AG20443 (cell line): ENCODE data around the gene OTOP2.

Experiments used
- DNase-seq: peaks from one replicate; pipeline ENCODE4 v3.0.0; 2012; ENCODE audit warnings: low spot score, mixed read lengths

OTOP2 gene, protein sequence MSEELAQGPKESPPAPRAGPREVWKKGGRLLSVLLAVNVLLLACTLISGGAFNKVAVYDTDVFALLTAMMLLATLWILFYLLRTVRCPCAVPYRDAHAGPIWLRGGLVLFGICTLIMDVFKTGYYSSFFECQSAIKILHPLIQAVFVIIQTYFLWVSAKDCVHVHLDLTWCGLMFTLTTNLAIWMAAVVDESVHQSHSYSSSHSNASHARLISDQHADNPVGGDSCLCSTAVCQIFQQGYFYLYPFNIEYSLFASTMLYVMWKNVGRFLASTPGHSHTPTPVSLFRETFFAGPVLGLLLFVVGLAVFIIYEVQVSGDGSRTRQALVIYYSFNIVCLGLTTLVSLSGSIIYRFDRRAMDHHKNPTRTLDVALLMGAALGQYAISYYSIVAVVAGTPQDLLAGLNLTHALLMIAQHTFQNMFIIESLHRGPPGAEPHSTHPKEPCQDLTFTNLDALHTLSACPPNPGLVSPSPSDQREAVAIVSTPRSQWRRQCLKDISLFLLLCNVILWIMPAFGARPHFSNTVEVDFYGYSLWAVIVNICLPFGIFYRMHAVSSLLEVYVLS

DNA sequence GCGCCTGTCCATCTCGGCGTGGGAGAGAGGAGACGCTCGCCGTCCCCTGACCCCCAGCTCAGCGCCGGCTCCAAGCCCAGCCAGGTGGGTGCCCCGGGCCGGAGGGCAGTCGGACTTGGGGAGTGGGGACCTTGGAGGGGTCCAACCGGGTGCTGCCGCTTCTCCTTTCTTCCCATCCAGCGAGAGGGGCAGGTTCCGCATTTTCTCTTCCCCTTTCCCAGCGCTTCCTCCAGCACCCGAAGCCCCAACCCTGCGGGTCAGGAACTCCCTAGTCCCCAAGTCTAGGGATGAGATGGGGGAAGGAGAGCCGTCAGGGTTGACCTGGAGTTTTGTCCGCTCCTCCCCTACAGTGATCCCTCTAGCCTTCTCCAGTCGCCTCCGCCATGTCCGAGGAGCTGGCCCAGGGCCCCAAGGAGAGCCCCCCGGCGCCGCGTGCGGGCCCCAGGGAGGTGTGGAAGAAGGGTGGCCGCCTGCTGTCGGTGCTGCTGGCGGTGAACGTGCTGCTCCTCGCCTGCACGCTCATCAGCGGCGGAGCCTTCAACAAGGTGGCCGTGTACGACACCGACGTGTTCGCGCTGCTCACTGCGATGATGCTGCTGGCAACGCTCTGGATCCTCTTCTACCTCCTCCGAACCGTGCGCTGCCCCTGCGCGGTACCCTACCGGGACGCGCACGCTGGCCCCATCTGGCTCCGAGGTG is at the start of gene OTOP2:
Gene OTOP2, plus strand, starts transcription at position 24 of the 699 bp plus-strand sequence. Its CDS starts 360 bp downstream, at position 384.
- DNase-seq: no peak

DNA sequence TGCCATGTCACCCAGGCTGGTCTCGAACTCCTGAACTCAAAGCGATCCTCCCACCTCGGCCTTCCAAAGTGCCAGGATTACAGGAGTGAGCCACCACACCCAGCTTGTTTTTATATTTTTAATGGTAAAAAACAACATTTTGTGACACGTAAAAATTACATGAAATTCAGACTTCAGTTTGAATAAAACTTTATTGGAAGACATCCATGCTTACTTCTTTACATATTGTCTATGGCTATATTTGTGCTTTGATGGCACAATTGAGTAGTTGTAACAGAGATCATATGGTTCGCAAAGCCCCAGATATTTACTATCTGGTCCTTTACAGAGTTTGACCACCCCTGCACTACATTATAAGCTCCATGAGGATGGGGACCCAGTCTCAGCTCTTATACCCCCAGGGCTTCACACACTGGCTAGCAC is 49.4 kb upstream of the OTOP2 start:
- no peak for DNase-seq

DNA sequence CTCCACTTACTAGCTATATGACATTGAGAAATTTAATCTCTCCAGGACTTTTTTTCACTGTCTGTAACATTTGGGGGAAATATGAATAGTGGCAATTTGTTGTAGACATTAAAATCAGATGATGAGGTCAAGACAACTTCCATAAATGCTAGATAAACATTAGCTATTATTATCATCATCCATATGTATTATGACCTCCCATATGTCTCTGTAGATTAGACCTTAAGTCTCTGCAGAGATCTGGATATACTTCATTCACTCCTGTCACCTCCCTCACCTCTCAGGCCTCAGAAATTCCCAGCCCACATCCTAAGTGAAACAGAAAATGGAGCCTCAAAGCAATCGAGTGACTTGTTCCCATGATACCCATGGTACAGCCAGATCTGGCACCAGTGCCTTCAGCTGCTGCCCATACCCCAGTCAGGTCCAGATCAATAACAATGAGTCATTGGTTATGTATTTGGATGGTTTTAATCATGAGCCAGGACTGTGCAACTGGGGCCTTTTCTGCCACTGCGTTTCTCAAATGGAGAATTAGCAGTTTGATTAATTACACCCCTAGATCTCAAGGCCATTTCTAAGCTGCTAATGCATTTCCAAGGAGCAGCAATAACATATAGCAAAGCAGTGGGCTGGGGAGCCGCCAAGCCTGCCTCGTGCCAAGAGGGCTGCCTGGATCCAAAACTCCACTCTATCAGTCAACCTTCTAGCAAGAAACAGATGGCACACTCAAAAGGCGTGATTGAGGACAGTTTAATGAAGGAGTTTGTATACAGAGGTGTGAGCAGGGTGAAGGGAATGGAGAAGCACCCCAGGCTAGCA is 48.7 kb upstream of the OTOP2 start:
- no peak for DNase-seq

DNA sequence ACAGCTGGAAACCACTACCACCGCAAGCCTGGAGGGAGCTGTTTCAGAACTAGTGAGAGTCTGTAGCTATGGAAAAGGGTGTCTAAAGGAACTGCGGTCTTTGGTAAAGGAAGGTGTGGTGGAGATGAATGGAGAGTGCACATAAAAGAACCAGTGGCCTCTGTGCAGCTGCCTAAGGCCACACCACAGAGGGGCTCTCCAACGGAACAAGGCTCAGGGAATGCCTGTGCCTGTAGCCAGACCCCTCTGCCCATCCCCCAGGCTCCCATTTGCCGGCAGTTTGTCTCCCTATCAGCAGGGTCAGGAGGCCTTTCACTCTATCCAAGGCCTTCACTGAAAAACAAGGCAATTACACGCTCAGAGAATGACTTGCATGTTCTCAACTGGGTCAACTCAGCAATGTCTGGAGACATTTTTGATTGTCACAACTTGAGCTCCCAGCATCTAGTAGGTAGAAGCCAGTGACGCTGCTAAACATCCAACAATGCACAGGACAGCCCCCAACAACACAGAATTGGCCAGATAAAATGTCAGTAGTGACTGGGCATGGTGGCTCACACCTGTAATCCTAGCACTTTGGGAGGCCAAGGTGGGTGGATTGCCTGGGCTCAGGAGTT is 48.0 kb upstream of the OTOP2 start:
- DNase-seq: no peak

DNA sequence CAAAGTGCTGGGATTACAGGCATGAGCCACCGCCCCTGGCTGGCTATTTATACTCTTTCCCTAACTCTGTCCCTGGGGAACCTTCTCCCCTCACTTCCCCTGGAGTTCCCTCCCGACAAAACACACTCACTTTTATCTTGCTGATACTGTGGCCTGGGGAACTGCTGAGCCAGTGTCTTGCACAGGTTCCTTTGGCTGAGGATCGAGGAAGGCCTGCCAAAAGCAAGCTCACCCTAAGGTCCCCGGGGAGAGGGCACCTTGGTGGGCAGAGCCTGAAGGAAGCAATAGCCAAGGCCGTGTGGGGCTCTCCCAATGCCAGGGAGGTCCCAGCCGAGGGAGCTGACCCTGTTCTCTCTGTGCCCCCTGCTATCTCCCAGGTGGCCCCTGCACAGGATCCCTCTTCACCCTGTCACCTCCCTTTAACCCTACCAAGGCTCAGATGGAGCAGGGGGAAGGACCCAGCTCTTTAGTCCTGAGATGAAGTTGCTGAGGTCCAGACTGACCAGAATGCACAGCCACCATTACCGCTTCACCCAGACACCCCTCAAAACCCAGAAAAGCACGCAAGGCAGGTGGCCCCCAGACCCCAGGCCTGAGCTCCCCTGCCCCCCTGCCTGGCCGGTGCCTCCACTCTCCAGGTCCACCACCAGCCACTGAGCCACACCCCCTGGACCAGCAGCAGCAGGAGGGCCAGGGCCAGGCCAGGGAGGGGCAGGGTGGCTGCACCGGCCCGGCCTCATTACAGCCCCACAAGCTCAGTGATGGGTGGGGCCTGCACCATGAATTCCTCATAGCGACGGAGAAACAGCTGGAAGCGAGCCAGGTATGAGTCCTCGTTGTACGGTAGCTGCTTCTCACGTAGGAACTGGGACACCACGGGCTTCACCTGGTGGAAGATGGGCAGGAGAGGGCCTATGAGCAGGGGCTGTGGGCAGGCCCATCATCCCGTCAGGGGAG is 46.2 kb upstream of the OTOP2 start:
- peak; percentile 52 for DNase-seq

DNA sequence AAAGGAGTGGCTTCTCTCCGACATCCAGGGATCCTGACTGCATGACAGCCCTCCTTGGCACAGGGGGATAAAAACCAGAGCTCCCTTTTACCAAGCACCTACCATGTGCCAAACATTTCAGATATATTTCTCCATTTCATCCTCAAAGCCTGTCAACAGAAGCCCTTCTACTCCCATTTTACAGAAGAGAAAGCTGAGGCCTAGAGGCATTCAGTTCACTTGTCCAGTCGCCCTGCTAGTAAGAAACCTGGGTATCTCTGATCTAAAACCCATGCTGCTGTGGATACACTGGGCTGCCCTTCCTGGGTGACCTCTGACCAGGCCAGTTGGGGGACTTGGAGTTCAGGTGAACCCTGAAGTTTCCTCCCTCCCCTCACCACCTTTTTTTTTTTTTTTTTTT is 45.4 kb upstream of the OTOP2 start:
- DNase-seq: no peak

DNA sequence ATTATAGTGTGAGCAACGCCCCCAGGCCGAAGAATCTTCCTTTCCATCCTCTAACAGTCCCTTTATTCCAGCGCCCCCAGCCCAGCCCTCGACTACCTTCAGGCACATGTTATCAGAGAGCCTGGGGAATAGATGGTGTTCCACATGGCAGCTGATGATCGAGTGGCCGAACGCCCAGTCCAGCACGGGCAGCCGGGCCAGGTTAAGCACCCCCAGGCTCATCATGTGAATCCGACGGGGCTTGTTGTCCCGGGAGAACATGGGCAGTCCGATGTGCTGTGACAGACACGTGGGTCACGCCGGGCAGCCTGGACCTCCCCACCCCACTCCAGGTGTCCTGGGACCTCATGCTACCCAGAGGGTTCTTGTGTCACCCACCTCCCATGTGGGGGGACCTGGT is 44.8 kb upstream of the OTOP2 start:
- DNase-seq: no peak

DNA sequence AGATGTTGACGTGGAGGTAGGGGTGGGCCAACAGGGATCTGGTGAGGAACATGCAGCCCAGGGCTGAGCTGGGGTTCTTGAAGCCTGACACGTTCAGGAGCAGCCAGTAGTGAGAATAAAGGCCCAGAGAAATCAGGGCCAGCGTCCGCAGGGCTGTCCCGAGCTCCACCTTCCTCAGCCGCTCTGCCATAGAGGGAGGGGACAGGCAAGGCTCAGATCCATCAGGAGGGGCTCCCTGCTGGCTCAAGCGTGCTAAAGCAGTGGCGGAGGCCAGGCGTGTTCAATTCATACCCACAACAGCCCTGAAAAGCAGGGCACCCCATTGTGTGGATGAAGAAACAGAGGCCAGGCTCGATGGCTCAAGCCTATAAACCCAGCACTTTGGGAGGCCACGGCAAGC is 43.0 kb upstream of the OTOP2 start:
- DNase-seq: no peak

DNA sequence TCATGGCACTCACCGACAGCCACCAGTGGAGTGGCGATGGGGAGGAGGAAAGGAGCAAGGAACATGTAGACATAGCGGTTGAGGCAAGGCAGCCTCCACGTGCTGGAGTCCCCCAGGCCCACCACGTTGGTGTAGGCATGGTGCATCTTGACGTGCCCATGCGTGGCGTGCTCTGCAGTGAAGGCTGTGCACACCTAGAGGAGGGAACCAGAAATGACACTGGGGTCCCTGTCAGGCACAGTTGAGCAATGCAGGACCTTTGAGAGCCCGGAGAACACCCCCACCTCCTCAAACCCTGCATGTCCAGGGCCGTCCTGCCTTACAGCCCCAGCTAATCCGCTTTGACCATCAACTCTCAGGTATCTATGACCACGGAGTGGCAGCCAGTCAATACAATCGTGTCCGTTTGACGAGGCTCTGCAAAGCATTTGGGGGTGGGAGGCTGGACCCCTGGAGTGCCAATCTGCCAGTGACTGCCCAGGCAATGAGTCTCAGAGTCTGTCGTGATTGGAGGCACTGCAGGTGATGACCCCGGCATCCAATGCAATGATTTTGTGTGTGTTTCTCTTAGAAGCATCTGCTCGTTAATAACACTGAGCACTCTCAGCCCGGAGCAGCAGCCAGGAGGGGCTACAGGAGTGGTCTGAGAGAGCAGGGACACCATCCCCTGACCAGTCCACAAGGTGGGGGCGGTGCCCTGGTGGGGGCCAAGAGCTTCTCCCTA is 41.4 kb upstream of the OTOP2 start:
- no peak for DNase-seq

DNA sequence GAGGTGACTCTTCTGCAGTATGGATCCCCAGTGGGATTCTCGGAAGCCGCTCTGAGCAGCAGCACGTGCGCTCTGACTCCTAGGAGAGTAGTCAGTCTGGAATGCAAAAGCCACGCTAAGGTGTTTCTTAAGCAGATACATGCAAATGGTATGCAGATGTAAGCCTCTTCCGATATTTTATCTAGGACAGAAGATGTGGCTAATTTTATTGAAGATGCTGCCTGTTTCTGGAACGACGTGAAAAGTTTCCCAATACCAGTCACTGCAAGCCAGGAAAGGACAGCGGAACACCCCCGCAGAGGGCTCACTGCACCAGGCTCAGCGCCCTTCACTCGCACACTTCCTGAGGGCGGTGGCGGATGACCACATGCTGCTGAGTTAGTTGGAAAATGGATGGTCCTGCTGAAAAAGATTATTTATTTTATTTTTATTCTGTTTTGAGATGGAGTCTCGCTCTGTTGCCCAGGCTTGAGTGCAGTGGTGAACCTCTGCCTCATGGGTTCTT is 40.8 kb upstream of the OTOP2 start:
- DNase-seq: no peak

DNA sequence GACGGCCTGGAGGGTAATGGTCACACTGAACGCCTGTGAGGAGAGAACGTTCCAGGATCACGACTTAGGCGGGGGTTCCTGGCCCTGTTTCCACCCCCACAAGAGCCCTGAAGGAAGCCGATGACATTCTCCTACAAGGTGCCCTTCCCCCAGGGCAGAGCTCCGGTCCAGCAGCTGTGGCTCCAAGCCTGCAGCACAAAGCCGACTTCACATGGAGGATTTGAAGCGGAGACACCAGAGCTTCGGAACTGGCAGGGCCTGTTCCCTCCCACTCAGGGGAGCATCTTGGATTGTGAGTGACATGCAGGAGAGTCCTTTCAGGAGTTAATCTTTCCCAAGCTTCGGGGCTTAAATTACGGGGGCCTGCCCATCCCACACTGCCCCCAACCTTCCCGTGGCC is 35.6 kb upstream of the OTOP2 start:
- no peak for DNase-seq

DNA sequence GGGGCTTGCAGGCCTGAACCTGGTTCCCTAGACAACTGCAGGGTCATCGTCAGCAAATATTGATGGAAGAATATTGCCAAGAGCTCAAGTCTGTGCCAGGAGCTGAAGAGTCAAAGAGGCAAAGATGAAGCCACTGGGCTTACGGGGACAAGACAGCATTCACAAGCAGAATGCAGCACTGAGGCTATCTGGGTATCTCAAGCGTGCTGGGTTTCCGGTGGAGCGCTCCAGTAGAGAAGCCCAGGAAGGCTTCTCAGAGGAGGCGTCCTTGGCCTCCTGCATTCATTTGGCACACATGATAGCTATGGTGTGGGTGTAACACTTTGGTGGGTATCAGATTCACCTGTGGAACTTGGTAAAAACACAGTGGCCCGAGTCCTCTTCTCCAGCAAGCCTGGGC is 33.5 kb upstream of the OTOP2 start:
- no peak for DNase-seq

DNA sequence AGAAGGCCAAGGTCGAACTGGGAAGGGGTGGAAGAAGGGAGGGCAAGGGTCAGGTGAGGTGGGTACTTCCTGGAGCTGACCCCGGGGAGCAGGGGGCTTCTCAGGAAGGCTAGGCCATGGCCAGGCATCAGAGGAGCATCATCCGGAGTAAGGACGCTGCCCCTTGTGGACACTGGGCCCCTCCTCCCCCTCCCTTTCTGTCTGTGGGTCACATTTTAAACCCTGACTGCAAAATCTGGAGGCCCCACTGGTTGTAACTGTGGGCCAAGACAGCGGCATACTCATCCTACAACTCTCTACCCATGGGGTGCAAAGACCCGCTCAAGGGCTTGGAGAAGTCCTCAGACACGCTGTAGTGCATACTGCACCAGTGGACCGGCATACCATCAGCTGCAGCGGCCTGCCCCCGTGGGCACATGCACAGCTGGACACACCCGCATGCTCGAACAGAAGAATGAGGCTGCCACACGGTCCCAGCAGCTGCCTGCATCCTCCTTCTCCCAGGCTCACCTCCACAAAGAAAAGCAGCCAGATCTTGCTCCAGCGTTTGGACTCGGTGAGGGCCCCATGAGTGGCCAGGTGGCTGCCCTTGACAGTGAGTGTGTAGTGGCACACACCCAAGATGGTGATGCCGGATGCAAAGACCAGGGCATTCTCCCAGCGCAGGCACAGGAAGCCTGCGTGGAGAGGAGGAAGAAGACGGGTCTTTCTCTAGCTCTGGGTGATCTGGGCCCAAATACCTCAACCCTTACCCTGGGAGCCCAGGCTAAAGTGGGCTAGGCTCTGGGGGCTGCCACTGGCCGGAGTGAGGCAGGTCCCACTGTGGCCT is 31.8 kb upstream of the OTOP2 start:
- DNase-seq: no peak

DNA sequence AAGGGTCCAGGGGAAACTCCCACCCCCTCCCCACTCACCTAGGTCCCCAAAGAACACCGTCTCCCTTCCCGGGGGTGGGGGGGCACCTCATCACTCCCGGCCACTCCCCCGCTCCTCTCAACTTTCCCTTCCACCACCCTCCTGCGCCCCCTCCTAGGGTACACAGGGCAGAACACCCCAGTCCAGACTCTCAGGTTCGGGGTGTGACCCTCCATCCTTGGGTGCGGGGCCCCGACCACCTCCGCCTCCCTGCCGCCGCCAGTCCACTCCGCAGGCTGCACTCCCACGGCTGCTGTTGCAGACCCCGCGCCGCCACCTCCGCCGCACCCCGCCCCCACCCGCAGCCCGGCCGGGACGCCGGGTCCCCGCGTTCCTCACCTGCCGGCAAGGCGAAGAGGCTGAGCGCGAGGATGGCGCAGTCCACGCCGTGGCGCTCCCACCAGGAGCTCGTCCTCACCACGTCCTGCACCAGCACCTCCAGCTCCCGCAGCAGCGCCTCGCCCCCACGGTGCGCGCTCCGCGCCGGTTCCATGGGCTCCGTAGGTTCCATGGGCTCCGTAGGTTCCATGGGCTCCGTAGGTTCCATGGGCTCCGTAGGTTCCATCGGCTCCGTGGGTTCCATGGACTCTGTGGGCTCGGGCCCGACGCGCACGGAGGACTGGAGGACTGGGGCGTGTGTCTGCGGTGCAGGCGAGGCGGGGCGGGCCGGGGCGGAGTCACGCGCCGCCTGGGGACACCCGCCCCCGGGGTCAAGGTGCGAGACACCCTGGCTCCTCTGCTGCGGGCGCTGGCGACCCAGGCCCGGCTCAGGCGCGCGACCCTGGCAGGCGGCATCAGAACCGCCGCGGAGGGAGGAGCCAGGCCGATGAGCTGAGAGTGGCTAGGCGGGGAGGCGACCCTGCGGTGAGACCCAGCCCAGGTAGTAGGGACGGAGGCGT is 30.8 kb upstream of the OTOP2 start, which contains the start of gene FADS6:
Gene FADS6, minus strand, starts transcription at position 660 of the 938 bp plus-strand sequence. Its CDS starts 38 bp downstream, at position 622.
- DNase-seq: no peak

DNA sequence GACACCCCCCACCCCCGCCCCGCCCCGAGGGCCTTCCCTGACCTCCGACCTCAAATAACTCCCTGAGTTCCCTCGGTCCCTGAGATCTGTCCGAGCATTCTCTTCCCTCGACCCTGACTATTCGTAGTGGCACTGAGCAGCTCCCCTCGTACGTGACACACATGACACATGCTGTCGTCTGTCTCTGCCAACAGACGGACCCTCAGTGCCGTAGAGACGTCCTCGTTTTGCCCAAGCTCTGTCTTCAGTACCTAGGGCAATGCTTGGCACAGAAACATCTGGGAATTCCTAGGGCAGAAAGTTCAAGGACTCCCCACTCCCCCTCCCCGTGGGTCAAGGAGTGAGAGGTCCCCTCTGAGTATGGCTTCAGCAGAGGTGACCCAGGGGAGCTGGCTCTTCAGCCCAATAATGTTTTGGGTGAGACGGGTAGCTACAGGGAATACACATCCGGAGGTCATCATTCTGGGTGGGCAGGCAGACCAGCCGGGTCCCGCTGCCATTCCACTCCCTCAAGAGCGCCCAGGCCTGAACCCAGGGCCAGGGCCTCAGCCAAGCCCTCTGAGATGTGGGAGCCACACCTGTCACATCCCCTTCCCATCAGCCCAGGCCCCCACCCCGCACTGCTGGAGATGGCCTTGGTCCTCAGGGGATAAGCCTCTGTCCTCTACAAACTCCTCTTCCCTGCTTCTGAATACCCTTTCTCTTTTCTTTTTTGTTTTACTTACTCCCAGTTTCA is 30.0 kb upstream of the OTOP2 start:
- DNase-seq: no peak

DNA sequence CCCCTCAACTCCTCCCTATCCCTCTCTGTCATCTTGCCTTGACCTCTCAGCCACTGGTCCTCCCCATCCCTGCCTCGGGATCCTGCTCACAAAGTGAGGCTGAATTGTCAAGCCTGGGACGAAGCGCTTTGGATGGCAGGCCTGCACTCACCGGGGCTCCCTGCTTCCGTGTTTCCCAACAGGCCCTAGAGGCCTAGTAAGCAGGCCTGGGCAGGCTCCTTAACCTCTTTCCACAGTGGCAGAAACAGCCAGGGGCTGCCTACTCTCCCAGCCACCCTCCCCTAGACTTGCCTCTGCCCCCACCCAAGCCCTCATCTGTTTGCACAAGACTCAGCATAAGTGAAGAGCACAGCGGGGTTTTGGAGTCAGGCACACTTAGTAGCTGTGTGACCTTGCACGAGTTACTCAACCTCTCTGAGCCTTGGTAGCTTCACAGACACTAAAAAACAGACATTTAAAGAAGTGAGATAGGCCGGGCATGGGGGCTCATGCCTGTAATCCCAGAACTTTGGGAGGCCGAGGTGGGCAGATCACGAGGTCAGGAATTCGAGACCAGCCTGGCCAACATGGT is 25.6 kb upstream of the OTOP2 start:
- no peak for DNase-seq

DNA sequence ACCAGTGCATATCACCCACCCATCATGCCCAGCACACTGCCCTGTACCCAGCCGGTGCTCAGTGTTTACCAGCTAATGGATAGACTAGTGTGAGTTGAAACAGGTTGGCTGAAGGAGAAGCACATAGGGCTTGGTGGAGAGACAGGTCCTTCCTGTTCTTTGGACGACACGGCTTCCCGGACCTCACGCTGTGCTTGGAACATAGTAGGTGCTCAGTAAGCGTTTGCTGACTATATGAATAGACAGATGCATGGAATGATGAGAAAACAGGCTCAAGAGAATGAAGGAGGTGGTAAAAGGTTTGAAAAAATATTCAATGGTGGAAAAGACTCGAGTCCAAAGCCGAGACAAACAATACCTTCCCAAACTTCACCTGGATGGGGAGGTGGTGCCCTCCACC is 23.9 kb upstream of the OTOP2 start:
- DNase-seq: no peak
